Measurements from ENCODE around the gene SMPD2. TPM values are rescaled to one million over a fixed set of nuclear protein-coding genes. Genes with fewer than 3 reads are reported as not detected.
A peak's percentile ranks its signal among the peaks of the same experiment; 100 is the strongest.

The SMPD2 gene
- total RNA-seq, 1 experiment from 2014 or later, result 16.1 TPM

- DNase-seq (ENCODE audit: low spot score), result no peak
- in situ Hi-C loops (cut with HindIII; ENCODE audit: low sequenced_read_pairs), result no loop called here
These were observed 4.9 kb downstream of the SMPD2 start for GRCh38 chr6:109445382-109445781.

GRCh38 chr6:109446072-109446471 lies 5.5 kb downstream of the SMPD2 start:
- no peak for DNase-seq (ENCODE audit: low spot score)
- in situ Hi-C loops (cut with HindIII; ENCODE audit: low sequenced_read_pairs), result no loop called here

- in situ Hi-C loops (cut with HindIII; ENCODE audit: low sequenced_read_pairs), result no loop called here
- DNase-seq (ENCODE audit: low spot score), result no peak
These were observed 6.0 kb downstream of the SMPD2 start for GRCh38 chr6:109446541-109446940.

GRCh38 chr6:109447087-109447486 lies 6.6 kb downstream of the SMPD2 start:
- no peak for DNase-seq (ENCODE audit: low spot score)
- in situ Hi-C loops (cut with HindIII; ENCODE audit: low sequenced_read_pairs), result no loop called here

- in situ Hi-C loops (cut with HindIII; ENCODE audit: low sequenced_read_pairs), result no loop called here
- no peak for DNase-seq (ENCODE audit: low spot score)
These were observed 7.5 kb downstream of the SMPD2 start for GRCh38 chr6:109447878-109448555.

GRCh38 chr6:109448615-109449014 lies 8.1 kb downstream of the SMPD2 start:
- DNase-seq (ENCODE audit: low spot score), result no peak

GRCh38 chr6:109449064-109449794 lies 8.7 kb downstream of the SMPD2 start:
- in situ Hi-C loops (cut with HindIII; ENCODE audit: low sequenced_read_pairs), result no loop called here
- no peak for DNase-seq (ENCODE audit: low spot score)

More at GRCh38 chr6:109448615-109449014, 8.1 kb downstream of the SMPD2 start:
- in situ Hi-C loops (cut with HindIII; ENCODE audit: low sequenced_read_pairs), result no loop called here

- DNase-seq (ENCODE audit: low spot score), result no peak
- in situ Hi-C loops (cut with HindIII; ENCODE audit: low sequenced_read_pairs), result no loop called here
These were observed 9.5 kb downstream of the SMPD2 start for GRCh38 chr6:109449795-109450673.

GRCh38 chr6:109450801-109451200 lies 10.3 kb downstream of the SMPD2 start:
- DNase-seq (ENCODE audit: low spot score), result no peak
- in situ Hi-C loops (cut with HindIII; ENCODE audit: low sequenced_read_pairs), result no loop called here

GRCh38 chr6:109451376-109451775 lies 10.9 kb downstream of the SMPD2 start:
- in situ Hi-C loops (cut with HindIII; ENCODE audit: low sequenced_read_pairs), result no loop called here
- DNase-seq (ENCODE audit: low spot score), result no peak

GRCh38 chr6:109452181-109452580 lies 11.7 kb downstream of the SMPD2 start:
- in situ Hi-C loops (cut with HindIII; ENCODE audit: low sequenced_read_pairs), result no loop called here
- DNase-seq (ENCODE audit: low spot score), result no peak

- in situ Hi-C loops (cut with HindIII; ENCODE audit: low sequenced_read_pairs), result no loop called here
- no peak for DNase-seq (ENCODE audit: low spot score)
These were observed 12.6 kb downstream of the SMPD2 start for GRCh38 chr6:109453156-109453555.

GRCh38 chr6:109453594-109454495 lies 13.3 kb downstream of the SMPD2 start:
- in situ Hi-C loops (cut with HindIII; ENCODE audit: low sequenced_read_pairs), result no loop called here

GRCh38 chr6:109454496-109455436 lies 14.2 kb downstream of the SMPD2 start:
- DNase-seq (ENCODE audit: low spot score), result peak; percentile 39
- in situ Hi-C loops (cut with HindIII; ENCODE audit: low sequenced_read_pairs), result no loop called here

More at GRCh38 chr6:109453594-109454495, 13.3 kb downstream of the SMPD2 start:
- DNase-seq (ENCODE audit: low spot score), result no peak

GRCh38 chr6:109455437-109456110 lies 15.1 kb downstream of the SMPD2 start, which contains the start of gene MICAL1:
Gene MICAL1, minus strand, starts transcription at chr6:109455772. Its CDS starts 1,576 bp downstream, at chr6:109454196.
- in situ Hi-C loops (cut with HindIII; ENCODE audit: low sequenced_read_pairs), result no loop called here
- peak; percentile 62 for DNase-seq (ENCODE audit: low spot score)

- in situ Hi-C loops (cut with HindIII; ENCODE audit: low sequenced_read_pairs), result no loop called here
- DNase-seq (ENCODE audit: low spot score), result no peak
These were observed 15.6 kb downstream of the SMPD2 start for GRCh38 chr6:109456111-109456583.

Data from G401 (cell line).